H1 (cell line): Measurements from ENCODE around the gene CASP9. TPM values are rescaled to one million over a fixed set of nuclear protein-coding genes. Genes with fewer than 3 reads are reported as not detected.

Experiments used
- CTCF ChIA-PET: fragments of 300-600 bp; sonication (Branson Sonifier 250); formaldehyde crosslinking; loops from one replicate; lab custom pipeline; 2021; ENCODE audit not compliant: partially characterized antibody; lab: Charles Lee
- POLR2A ChIA-PET: fragments of 300-600 bp; sonication (Branson Sonifier 250); formaldehyde crosslinking; loops from one replicate; lab custom pipeline; 2021; ENCODE audit warnings: inconsistent platforms; ENCODE audit not compliant: partially characterized antibody; lab: Charles Lee
- DNase-seq, 2 experiments: peaks; one replicate each; pipeline versions ENCODE4 v3.0.0 to v3.0.0-alpha.2; 2010 to 2022; ENCODE audit warnings: low spot score in 2 of 2, low read depth in 1 of 2, mixed read lengths in 1 of 2
- FAIRE-seq: peaks from 2 replicates; lab custom pipeline; 2011; peaks lifted over from hg19 to GRCh38; lab: Jason Lieb, UNC
- H2AFZ ChIP-seq: 2 replicates; pipeline ENCODE4 v1.8.1; 2012; ENCODE audit warnings: low read length, inconsistent platforms
- H2AK5ac ChIP-seq: 2 replicates; pipeline ENCODE4 v1.6.1; 2013; ENCODE audit warnings: low read depth, low read length
- H2BK120ac ChIP-seq: replicated peaks from 2 replicates; pipeline ENCODE3; 2013; ENCODE audit warnings: low read depth, low read length, inconsistent platforms
- H2BK12ac ChIP-seq: 2 replicates; pipeline ENCODE4 v1.6.1; 2013; ENCODE audit warnings: low read depth, low read length
- H2BK15ac ChIP-seq: 2 replicates; pipeline ENCODE4 v1.6.1; 2013; ENCODE audit warnings: low read length
- H2BK20ac ChIP-seq: 2 replicates; pipeline ENCODE4 v1.6.1; 2013; ENCODE audit warnings: low read length
- H2BK5ac ChIP-seq: 2 replicates; pipeline ENCODE4 v1.6.1; 2013; ENCODE audit warnings: low read depth, low read length
- H3K14ac ChIP-seq: 2 replicates; pipeline ENCODE4 v1.6.1; 2013; ENCODE audit warnings: inconsistent platforms; ENCODE audit not compliant: insufficient read length
- H3K18ac ChIP-seq: 2 replicates; pipeline ENCODE4 v1.6.1; 2013; ENCODE audit warnings: low read length; ENCODE audit errors: extremely low read depth
- H3K23ac ChIP-seq: 2 replicates; pipeline ENCODE4 v1.6.1; 2013; ENCODE audit warnings: inconsistent platforms; ENCODE audit not compliant: insufficient read length
- H3K23me2 ChIP-seq: 2 replicates; pipeline ENCODE4 v1.6.1; 2013; ENCODE audit warnings: low read depth, low read length
- H3K27ac ChIP-seq: 2 replicates; pipeline ENCODE4 v1.6.1; 2011; ENCODE audit warnings: low read depth, low read length, inconsistent platforms
- H3K27me3 ChIP-seq, 4 experiments: replicated peaks in 1 of 4; 1 replicate in 1 of 4; 2 replicates in 3 of 4; pipeline versions ENCODE4 v1.6.1 to v1.8.1; 2011 to 2013; ENCODE audit warnings: low read length in 3 of 4, mild to moderate bottlenecking in 3 of 4, inconsistent platforms in 2 of 4, mixed read lengths in 2 of 4, moderate library complexity in 1 of 4; ENCODE audit not compliant: control insufficient read depth in 3 of 4, insufficient read depth in 3 of 4; ENCODE audit errors: extremely low read depth in 1 of 4
- H3K36me3 ChIP-seq, 4 experiments: 2 replicates each; pipeline versions ENCODE4 v1.6.1 to v1.8.1; 2011 to 2013; ENCODE audit warnings: mild to moderate bottlenecking in 4 of 4, low read length in 3 of 4, moderate library complexity in 2 of 4, control low read depth in 1 of 4, inconsistent platforms in 1 of 4; ENCODE audit not compliant: insufficient read depth in 4 of 4, control insufficient read depth in 2 of 4
- H3K4ac ChIP-seq: replicated peaks from 2 replicates; pipeline ENCODE3; 2013; ENCODE audit warnings: low read length, low read depth, mixed read lengths, inconsistent platforms; ENCODE audit not compliant: insufficient read length
- H3K4me1 ChIP-seq, 4 experiments: replicated peaks in 1 of 4; 1 replicate in 1 of 4; 2 replicates in 3 of 4; pipeline versions ENCODE4 v1.6.1 to v1.8.1; 2011 to 2013; ENCODE audit warnings: low read length in 3 of 4, inconsistent platforms in 2 of 4, mixed read lengths in 1 of 4; ENCODE audit not compliant: insufficient read depth in 4 of 4, control insufficient read depth in 3 of 4
- H3K4me2 ChIP-seq, 2 experiments: 2 replicates each; pipeline versions ENCODE4 v1.6.1 to v1.8.1; 2011 to 2013; ENCODE audit warnings: low read depth in 2 of 2, low read length in 2 of 2, control low read depth in 1 of 2, inconsistent platforms in 1 of 2, mild to moderate bottlenecking in 1 of 2; ENCODE audit not compliant: insufficient read depth in 1 of 2
- H3K4me3 ChIP-seq, 4 experiments: fragments of 200-600, 300-600 bp in 1 of 4; sonication (generic), shearing (Covaris generic), sonication (Bioruptor Twin) in 1 of 4; 2 replicates each; pipeline versions ENCODE4 v1.5.1 to v1.8.1; 2011 to 2016; ENCODE audit warnings: low read length in 4 of 4, low read depth in 3 of 4, control low read depth in 2 of 4, inconsistent platforms in 2 of 4, mild to moderate bottlenecking in 2 of 4, mixed read lengths in 1 of 4, moderate library complexity in 1 of 4; ENCODE audit not compliant: insufficient read depth in 2 of 4; ENCODE audit errors: extremely low read depth in 1 of 4
- H3K56ac ChIP-seq: replicated peaks from 2 replicates; pipeline ENCODE3; 2013; ENCODE audit warnings: low read depth, mild to moderate bottlenecking, mixed read lengths, low read length, inconsistent platforms; ENCODE audit not compliant: insufficient read length
- H3K79me1 ChIP-seq: 2 replicates; pipeline ENCODE4 v1.6.1; 2013; ENCODE audit warnings: low read depth, low read length, control low read depth
- H3K79me2 ChIP-seq, 2 experiments: 2 replicates each; pipeline versions ENCODE4 v1.6.1 to v1.8.1; 2012 to 2013; ENCODE audit warnings: low read length in 2 of 2, mild to moderate bottlenecking in 2 of 2, inconsistent platforms in 1 of 2; ENCODE audit not compliant: insufficient read depth in 2 of 2, control insufficient read depth in 1 of 2
- H3K9ac ChIP-seq, 4 experiments: replicated peaks in 1 of 4; 1 replicate in 1 of 4; 2 replicates in 3 of 4; pipeline versions ENCODE4 v1.6.1 to v1.8.1; 2011 to 2013; ENCODE audit warnings: low read depth in 3 of 4, low read length in 3 of 4, control low read depth in 2 of 4, mild to moderate bottlenecking in 2 of 4, moderate library complexity in 2 of 4, inconsistent platforms in 1 of 4; ENCODE audit errors: extremely low read depth in 1 of 4
- H3K9me3 ChIP-seq, 2 experiments: 2 replicates each; pipeline versions ENCODE4 v1.6.1 to v1.8.1; 2012 to 2013; ENCODE audit warnings: mild to moderate bottlenecking in 2 of 2, moderate library complexity in 2 of 2, control low read depth in 1 of 2, inconsistent platforms in 1 of 2, low read depth in 1 of 2, low read length in 1 of 2, mixed read lengths in 1 of 2; ENCODE audit not compliant: insufficient read depth in 2 of 2
- H4K20me1 ChIP-seq, 2 experiments: replicated peaks in 1 of 2; 2 replicates each; pipeline versions ENCODE3 to v1.8.1; 2011 to 2013; ENCODE audit warnings: inconsistent platforms in 2 of 2, low read length in 2 of 2, mild to moderate bottlenecking in 1 of 2; ENCODE audit not compliant: insufficient read depth in 2 of 2, control insufficient read depth in 1 of 2
- H4K5ac ChIP-seq: 2 replicates; pipeline ENCODE4 v1.6.1; 2013; ENCODE audit warnings: low read length, low read depth, mixed read lengths, inconsistent platforms; ENCODE audit not compliant: insufficient read length
- H4K8ac ChIP-seq: 2 replicates; pipeline ENCODE4 v1.8.0; 2013; ENCODE audit warnings: mild to moderate bottlenecking, moderate library complexity, low read length, inconsistent platforms; ENCODE audit not compliant: insufficient read depth; ENCODE audit errors: extremely low read depth
- H4K91ac ChIP-seq: replicated peaks from 2 replicates; pipeline ENCODE3; 2013; ENCODE audit warnings: low read length, mixed read lengths, inconsistent platforms; ENCODE audit not compliant: insufficient read length
- CHD1 ChIP-seq: IDR thresholded peaks from 2 replicates; pipeline ENCODE4 v1.6.1; 2012; ENCODE audit warnings: low read depth, low read length, improper control_type of control experiment
- CHD2 ChIP-seq: IDR thresholded peaks from 2 replicates; pipeline ENCODE4 v1.6.1; 2012; ENCODE audit warnings: low read length, improper control_type of control experiment
- EGR1 ChIP-seq: IDR thresholded peaks from 2 replicates; pipeline ENCODE4 v1.6.1; 2011; ENCODE audit warnings: low read depth, low read length, borderline replicate concordance
- GABPA ChIP-seq: IDR thresholded peaks from 2 replicates; pipeline ENCODE4 v1.6.1; 2011; ENCODE audit warnings: mild to moderate bottlenecking, low read length, moderate library complexity, borderline replicate concordance; ENCODE audit not compliant: insufficient read depth
- KDM1A ChIP-seq: fragments of 200-600, 300-600 bp; sonication (generic); IDR thresholded peaks from 2 replicates; pipeline ENCODE4 v1.7.1; 2016; ENCODE audit warnings: mild to moderate bottlenecking, low read length, borderline replicate concordance
- SIRT6 ChIP-seq: IDR thresholded peaks from one replicate; pipeline ENCODE4 v1.7.1; 2012; ENCODE audit warnings: low read length, inconsistent platforms
- USF2 ChIP-seq: IDR thresholded peaks from 2 replicates; pipeline ENCODE4 v1.6.1; 2011; ENCODE audit warnings: low read length, improper control_type of control experiment
- WGBS, 2 experiments: shearing (Covaris generic) in 1 of 2; methylation state at CpG; one replicate each; pipeline versions ENCODE4 v1.1.6 to v1.1.7; 2013 to 2015; ENCODE audit warnings: low lambda C conversion rate in 2 of 2, mixed read lengths in 2 of 2, inconsistent platforms in 1 of 2, low coverage in 1 of 2, missing lambda C conversion rate in 1 of 2; ENCODE audit not compliant: insufficient replicate concordance in 2 of 2, insufficient coverage in 1 of 2, insufficient read length in 1 of 2; ENCODE audit errors: extremely low coverage in 1 of 2, missing lambda C conversion rate in 1 of 2; 5-methylcytosine and 5-hydroxymethylcytosine counted together
- polyA plus RNA-seq, 7 experiments: library from polyadenylated mRNA; depleted of rRNA in 3 of 7; stranded (reverse) in 5 of 7; unstranded in 2 of 7; fragments of >200 nt in 5 of 7; fragments of 200-250 nt in 2 of 7; gene quantifications; 1 replicate in 5 of 7; 2 replicates in 1 of 7; 4 replicates in 1 of 7; pipeline versions ENCODE4 v1.2.1 to v1.2.3, GENCODE V29; 2011 to 2013; ENCODE audit warnings: missing spikeins in 2 of 7, mixed read lengths in 2 of 7
- total RNA-seq: library from RNA; stranded (reverse); fragmentation: NEBNext Ultra II Directional; extraction: Animal tissue kit (Norgen Biotek cat#: 25700); gene quantifications from 2 replicates; pipeline ENCODE4 v1.2.1, GENCODE V29; 2021

CASP9 gene
- total and polyA plus RNA-seq, 2 of the 8 experiments (the other 6 are each of a cell fraction or from before 2014, with no cell fraction given) = 14.8 to 36.3 TPM

GRCh38 chr1:15444468-15445389 lies 79.3 kb downstream of the CASP9 start:
- no peak overlapping the region for H3K4me3 ChIP-seq
- CTCF ChIA-PET = interaction anchor here (0.7 to 2.2 kb wide), 5 partner anchors 10 to 121 kb away, joined by 3 to 6 read pairs (median 4); no protein-coding TSS in a partner anchor
- H3K4me1 ChIP-seq = no peaks in the 10 kb centered on the region
- no peak overlapping the region for H4K91ac ChIP-seq
- peak overlapping the region; percentile 38 for H3K4ac ChIP-seq
- no peak overlapping the region for H3K14ac ChIP-seq
- H2BK120ac ChIP-seq = no peak overlapping the region
- no peak overlapping the region for H2BK20ac ChIP-seq
- H3K9ac ChIP-seq = no peak overlapping the region
- no peak overlapping the region for H2AFZ ChIP-seq
- H3K23ac ChIP-seq = no peak overlapping the region
- no peaks in the 10 kb centered on the region for H3K9me3 ChIP-seq
- no peak for FAIRE-seq
- H3K36me3 ChIP-seq = no peaks in the 10 kb centered on the region
- no peak for TF ChIP-seq CHD2
- TF ChIP-seq KDM1A = no peak
- no peak for TF ChIP-seq CHD1
- TF ChIP-seq USF2 = no peak
- no peak for TF ChIP-seq SIRT6
- no peak for TF ChIP-seq GABPA
- no peak for TF ChIP-seq EGR1
- TF ChIP-seq, all 59 proteins: peak for 0
- Histone ChIP-seq H4K8ac (no peak overlapping the region), H2BK12ac (no peak overlapping the region), H2AK5ac (no peak overlapping the region), H4K5ac (no peak overlapping the region), H3K27me3 (no peaks in the 10 kb centered on the region), H3K4me2 (no peak overlapping the region), H3K27ac (no peak overlapping the region), H2BK5ac (no peak overlapping the region), H2BK15ac (no peak overlapping the region), H3K18ac (no peak overlapping the region), H3K79me2 (no peaks in the 10 kb centered on the region), H3K79me1 (no peaks in the 10 kb centered on the region), H3K56ac (no peak overlapping the region), H4K20me1 (no peaks in the 10 kb centered on the region), H3K23me2 (no peaks in the 10 kb centered on the region; the same call in 1 of the 2 replicates)
- POLR2A ChIA-PET = no interaction called here
- WGBS, 2 experiments = 83% methylated on average over 17 of the region's 17 CpGs; no CpG with 5 or more reads in 1 of the 2 experiments
- DNase-seq = no peak
